HG02973 (cell line): Measurements from ENCODE around the gene CYP2A7.
"Not testable (repeated sequence)": the region's sequence is repeated elsewhere in the genome, so short reads cannot be mapped to it uniquely, and the experiment has no call there.

ENCODE experiments used
- ATAC-seq: cut with Tn5 transposase; IDR thresholded peaks from one replicate; pipeline ENCODE4 v1.9.1; 2021; ENCODE audit warnings: moderate library complexity; ENCODE audit not compliant: unreplicated experiment

CYP2A7 gene

GRCh38 chr19:40899964-40900363, 17.9 kb upstream of the CYP2A7 start:
- not testable (repeated sequence) for ATAC-seq

- not testable (repeated sequence) for ATAC-seq
Observed at GRCh38 chr19:40896843-40897789, 15.1 kb upstream of the CYP2A7 start.

- no peak for ATAC-seq
Observed at GRCh38 chr19:40896418-40896796, 14.4 kb upstream of the CYP2A7 start.

DNA sequence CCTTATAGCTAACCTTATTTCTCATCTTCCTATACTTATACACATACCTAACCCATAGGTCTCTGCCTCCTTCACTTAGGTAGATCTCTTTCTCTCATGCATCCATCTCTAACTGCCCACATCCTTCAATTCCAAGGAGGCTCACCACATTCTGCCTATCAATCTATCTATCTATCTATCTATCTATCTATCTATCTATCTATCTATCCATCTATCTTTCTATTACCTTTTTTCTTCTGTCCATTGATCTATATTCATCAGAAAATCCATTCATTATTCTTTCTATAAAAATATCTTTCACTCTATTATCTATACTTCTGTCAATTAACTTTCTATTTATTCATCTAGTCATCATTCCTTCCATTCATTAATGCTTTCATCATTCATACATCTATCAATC, 11.1 kb upstream of the CYP2A7 start:
- no peak for ATAC-seq

GRCh38 chr19:40889366-40889765, 7.3 kb upstream of the CYP2A7 start:
- no peak for ATAC-seq

DNA sequence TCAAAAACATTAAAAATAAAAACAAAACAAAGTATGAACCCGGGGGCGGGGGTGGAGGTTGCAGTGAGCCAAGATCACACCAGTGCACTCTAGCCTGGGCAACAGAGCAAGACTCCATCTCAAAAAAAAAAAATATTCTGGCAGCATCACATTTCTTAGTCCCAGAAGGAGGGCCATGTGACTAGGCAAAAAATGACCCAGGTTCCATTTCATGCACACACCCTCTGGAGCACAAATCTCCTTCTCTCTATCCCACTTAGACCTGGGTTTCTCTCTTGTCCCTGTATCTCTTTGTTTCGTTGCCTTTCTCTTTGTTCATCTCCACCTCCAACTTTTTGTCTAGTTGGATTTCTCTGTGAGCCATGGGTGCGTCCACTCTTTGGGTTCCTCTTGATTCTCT, 6.2 kb upstream of the CYP2A7 start:
- no peak for ATAC-seq

DNA sequence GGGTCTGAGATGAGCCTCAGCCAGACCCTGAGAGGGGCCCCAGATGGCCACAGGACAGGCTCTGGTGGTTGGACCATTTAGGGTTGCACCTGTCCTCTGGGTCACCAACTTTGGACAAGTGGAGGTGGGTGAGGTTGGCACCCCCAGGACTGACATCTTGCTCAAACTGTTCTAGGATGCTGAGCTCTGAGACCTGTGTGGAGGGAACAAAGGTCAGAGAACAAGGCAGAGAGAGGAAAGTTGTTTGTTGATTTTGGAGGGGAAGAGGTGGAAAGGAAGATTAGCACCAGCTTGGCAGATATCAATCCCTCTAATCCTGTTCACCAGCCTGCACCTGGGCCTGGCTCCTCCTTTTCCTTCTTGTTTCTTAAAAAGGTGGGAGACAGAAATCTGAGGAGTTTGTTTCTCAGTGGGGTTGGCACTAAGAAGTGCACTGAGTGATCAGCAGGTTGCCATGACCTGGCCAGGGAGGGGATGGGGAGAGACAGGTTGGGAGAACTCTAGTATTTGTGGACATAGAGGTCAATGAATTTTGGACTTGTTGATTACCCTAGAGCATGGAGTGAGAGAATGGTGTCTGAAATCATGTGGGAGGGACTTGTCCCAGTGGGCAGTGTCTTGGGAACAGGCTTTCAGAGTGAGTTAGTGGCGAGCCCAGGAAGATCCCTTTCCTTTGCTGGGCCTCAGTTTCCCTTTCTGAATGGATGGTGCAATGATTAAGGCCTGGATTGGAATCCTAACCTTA, 2.3 kb upstream of the CYP2A7 start:
- not testable (repeated sequence) for ATAC-seq

- ATAC-seq = not testable (repeated sequence)
Observed at GRCh38 chr19:40879349-40879748, 2.7 kb downstream of the CYP2A7 start.

DNA sequence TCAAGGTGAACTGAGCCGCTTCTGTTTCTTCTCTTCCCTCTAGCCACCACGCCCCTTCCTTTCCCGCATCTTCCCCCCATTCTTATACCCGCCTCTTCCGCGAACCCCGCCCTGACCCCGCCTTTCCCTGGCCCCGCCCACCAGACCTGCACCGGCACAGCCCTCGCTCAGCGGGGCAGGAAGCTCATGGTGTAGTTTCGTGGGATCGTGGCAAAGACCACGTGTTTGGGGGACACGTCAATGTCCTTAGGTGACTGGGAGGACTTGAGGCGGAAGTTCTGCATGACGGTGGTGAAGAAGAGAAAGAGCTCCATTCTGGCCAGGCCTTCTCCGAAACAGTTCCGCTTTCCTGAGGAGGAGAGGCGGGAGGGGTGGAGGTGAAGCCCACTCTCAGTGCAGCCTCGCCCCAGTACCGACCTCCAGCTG, 6.5 kb downstream of the CYP2A7 start:
- ATAC-seq = not testable (repeated sequence)

GRCh38 chr19:40874874-40875273, 7.2 kb downstream of the CYP2A7 start:
- not testable (repeated sequence) for ATAC-seq

DNA sequence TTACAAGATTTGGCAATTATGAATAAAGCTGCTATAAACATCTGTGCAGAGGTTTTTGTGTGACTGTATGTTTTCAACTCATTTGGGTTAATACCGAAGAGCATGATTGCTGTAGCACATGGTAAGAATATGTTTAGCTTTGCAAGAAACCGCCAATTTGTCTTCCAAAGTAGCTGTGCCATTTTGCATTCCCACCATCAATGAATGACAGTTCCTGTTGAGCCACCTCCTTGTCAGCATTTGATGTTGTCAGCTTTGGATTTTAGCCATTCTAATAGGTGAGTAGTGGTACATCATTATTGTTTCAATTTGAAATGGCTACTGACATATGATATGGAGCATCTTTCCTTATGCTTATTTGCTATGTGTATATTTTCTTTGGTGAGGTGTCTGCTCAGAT, 8.2 kb downstream of the CYP2A7 start:
- ATAC-seq = not testable (repeated sequence)

- no peak for ATAC-seq
Observed at GRCh38 chr19:40872209-40872608, 9.8 kb downstream of the CYP2A7 start.

GRCh38 chr19:40867701-40868100, 14.3 kb downstream of the CYP2A7 start:
- no peak for ATAC-seq

GRCh38 chr19:40864739-40865496, 17.1 kb downstream of the CYP2A7 start:
- not testable (repeated sequence) for ATAC-seq

DNA sequence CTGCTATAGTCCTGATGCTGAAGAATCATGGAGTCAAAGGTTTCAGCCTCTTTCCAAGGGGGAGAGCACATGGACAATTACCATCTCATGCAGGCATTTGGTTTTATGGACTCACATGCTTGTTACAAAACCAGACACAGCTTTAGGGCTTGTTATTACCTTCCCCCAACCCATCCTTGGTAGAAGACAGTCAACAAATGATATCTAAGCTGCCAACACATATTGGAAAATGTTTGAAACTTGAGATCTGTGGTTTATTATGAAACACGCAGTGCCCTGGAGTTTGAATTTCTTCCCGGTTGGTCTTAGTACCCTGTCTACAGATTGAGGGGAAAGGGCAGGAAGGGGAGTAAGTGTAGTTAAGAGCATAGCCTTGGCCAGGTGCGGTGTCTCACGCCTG, 19.2 kb downstream of the CYP2A7 start:
- ATAC-seq = no peak

DNA sequence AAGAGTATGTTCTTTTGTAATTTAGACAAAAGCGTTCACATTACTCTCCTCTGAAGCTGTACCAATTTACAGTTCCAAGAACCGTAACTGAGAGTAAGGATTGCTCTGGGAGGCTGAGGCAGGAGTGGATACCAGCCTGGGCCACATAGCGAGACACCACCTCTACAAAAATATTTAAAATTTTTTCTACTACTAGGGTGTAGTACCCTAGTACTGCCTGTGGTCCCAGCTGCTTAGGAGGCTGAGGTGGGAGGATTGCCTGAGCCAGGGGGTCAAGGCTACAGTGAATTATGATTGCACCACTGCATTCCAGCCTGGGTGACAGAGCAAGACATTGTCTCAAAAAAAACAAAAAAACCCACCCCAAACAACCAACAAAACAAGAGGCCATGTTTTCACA, 19.7 kb downstream of the CYP2A7 start:
- ATAC-seq = no peak

- ATAC-seq = no peak
Observed at GRCh38 chr19:40858109-40858508, 23.9 kb downstream of the CYP2A7 start.

DNA sequence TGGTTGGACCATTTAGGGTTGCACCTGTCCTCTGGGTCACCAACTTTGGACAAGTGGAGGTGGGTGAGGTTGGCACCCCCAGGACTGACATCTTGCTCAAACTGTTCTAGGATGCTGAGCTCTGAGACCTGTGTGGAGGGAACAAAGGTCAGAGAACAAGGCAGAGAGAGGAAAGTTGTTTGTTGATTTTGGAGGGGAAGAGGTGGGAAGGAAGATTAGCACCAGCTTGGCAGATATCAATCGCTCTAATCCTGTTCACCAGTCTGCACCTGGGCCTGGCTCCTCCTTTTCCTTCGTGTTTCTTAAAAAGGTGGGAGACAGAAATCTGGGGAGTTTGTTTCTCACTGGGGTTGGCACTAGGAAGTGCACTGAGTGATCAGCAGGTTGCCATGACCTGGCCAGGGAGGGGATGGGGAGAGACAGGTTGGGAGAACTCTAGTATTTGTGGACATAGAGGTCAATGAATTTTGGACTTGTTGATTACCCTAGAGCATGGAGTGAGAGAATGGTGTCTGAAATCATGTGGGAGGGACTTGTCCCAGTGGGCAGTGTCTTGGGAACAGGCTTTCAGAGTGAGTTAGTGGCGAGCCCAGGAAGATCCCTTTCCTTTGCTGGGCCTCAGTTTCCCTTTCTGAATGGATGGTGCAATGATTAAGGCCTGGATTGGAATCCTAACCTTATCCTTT, 29.4 kb downstream of the CYP2A7 start:
- ATAC-seq = not testable (repeated sequence)

DNA sequence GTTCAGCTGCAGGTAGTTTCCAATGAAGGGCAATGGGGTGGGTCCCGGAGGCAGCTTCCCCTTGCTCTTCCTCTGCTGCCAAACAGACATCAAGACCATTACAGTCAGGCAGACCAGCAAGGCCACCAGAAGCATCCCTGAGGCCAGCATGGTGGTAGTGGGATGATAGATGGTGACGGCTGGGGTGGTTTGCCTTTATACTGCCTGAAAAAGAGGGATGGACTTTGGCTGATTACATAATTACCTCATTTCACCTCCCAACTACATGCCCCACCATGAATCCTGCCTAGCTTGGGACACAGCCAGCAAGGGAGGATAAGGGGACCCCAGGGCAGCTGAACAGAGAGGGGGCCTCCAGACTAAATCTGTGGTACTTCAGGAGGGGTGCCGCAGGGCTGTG, 31.8 kb downstream of the CYP2A7 start, which contains the start of gene CYP2A6:
Gene CYP2A6, minus strand, starts transcription at position 171 of the 400 bp plus-strand sequence. Its CDS starts 21 bp downstream, at position 150.
- ATAC-seq = not testable (repeated sequence)

GRCh38 chr19:40846722-40847121, 35.3 kb downstream of the CYP2A7 start:
- ATAC-seq = not testable (repeated sequence)
